ENCODE results near the gene NKX2-4.

The NKX2-4 gene

GRCh38 chr20:21355981-21356380, 41.3 kb downstream of the NKX2-4 start:
- Histone ChIP-seq H3K27ac (ENCODE audit: insufficient read depth in 1 of 2, low read depth in 1 of 2, low read length in 2 of 2, poor library complexity in 1 of 2, severe bottlenecking in 2 of 2) (no peak overlapping the region), H3K4me1 (ENCODE audit: control extremely low read depth in 1 of 4, control insufficient read depth in 4 of 4, insufficient read depth in 4 of 4, low read length in 3 of 4) (peaks cover 0 to 9% (median 2%) of the 10 kb centered on the region in 4 experiments), H3K4me3 (ENCODE audit: control insufficient read depth in 1 of 7, extremely low read depth in 1 of 7, insufficient read depth in 4 of 7, low read depth in 2 of 7, low read length in 6 of 7) (no peak overlapping the region), H3K27me3 (replicated peaks in 2 of 5; ENCODE audit: control insufficient read depth in 4 of 5, insufficient read depth in 5 of 5, low read length in 4 of 5) (no peaks in the 10 kb centered on the region), H3K9me3 (ENCODE audit: control extremely low read depth in 1 of 5, control insufficient read depth in 4 of 5, insufficient read depth in 2 of 5, low read depth in 1 of 5, low read length in 4 of 5) (no peaks in the 10 kb centered on the region), H3K36me3 (ENCODE audit: control insufficient read depth in 4 of 4, insufficient read depth in 4 of 4, low read length in 3 of 4) (peaks cover 18 to 60% (median 37%) of the 10 kb centered on the region in 4 experiments)
- no peak for DNase-seq
- POLR2A ChIA-PET, result no interaction called here
- no CpG with 5 or more reads among the region's 1 CpG for WGBS (ENCODE audit: insufficient coverage)
- CTCF ChIA-PET, result no interaction called here

DNA sequence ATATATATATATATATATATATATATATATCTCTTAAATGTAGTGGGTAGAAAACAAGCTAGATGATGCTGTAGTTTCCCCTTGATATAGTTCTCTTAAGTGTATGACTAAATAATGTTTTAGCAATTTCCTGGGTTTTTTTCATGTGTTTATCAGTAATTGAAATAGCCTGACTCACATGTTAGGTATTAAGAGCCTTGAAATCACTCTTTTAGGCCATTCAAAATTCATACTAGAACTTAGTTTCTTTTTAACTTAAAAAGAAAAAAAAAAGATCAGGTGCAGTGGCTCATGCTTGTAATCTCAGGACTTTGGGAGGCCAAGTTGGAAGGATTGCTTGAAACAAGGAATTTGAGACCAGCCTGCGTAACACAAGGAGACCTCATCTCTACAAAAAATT, 44.1 kb downstream of the NKX2-4 start:
- no peak overlapping the region for H3K4me3 ChIP-seq (ENCODE audit: control insufficient read depth in 1 of 7, extremely low read depth in 1 of 7, insufficient read depth in 4 of 7, low read depth in 2 of 7, low read length in 6 of 7)
- POLR2A ChIA-PET, result interaction anchor here (0.7 kb wide), 1 partner anchor 9 kb away, joined by 4 read pairs; no protein-coding TSS in a partner anchor
- H3K27me3 ChIP-seq (replicated peaks in 2 of 5; ENCODE audit: control insufficient read depth in 4 of 5, insufficient read depth in 5 of 5, low read length in 4 of 5), result no peaks in the 10 kb centered on the region
- no peak overlapping the region for H3K27ac ChIP-seq (ENCODE audit: insufficient read depth in 1 of 2, low read depth in 1 of 2, low read length in 2 of 2, poor library complexity in 1 of 2, severe bottlenecking in 2 of 2)
- H3K9me3 ChIP-seq (ENCODE audit: control extremely low read depth in 1 of 5, control insufficient read depth in 4 of 5, insufficient read depth in 2 of 5, low read depth in 1 of 5, low read length in 4 of 5), result no peaks in the 10 kb centered on the region
- H3K4me1 ChIP-seq (ENCODE audit: control extremely low read depth in 1 of 4, control insufficient read depth in 4 of 4, insufficient read depth in 4 of 4, low read length in 3 of 4), result no peaks in the 10 kb centered on the region
- H3K36me3 ChIP-seq (ENCODE audit: control insufficient read depth in 4 of 4, insufficient read depth in 4 of 4, low read length in 3 of 4), result peaks cover 13 to 61% (median 41%) of the 10 kb centered on the region in 4 experiments
- no peak for DNase-seq
- 100% methylated on average over 1 of the region's 1 CpG for WGBS (ENCODE audit: insufficient coverage)
- CTCF ChIA-PET, result interaction anchor here (1.5 to 2.4 kb wide), 3 partner anchors 18 to 117 kb away, joined by 5 to 8 read pairs (median 6); no protein-coding TSS in a partner anchor

GRCh38 chr20:21352703-21353102, 44.6 kb downstream of the NKX2-4 start:
- Histone ChIP-seq H3K27ac (ENCODE audit: insufficient read depth in 1 of 2, low read depth in 1 of 2, low read length in 2 of 2, poor library complexity in 1 of 2, severe bottlenecking in 2 of 2) (no peak overlapping the region), H3K27me3 (replicated peaks in 2 of 5; ENCODE audit: control insufficient read depth in 4 of 5, insufficient read depth in 5 of 5, low read length in 4 of 5) (no peaks in the 10 kb centered on the region), H3K4me1 (ENCODE audit: control extremely low read depth in 1 of 4, control insufficient read depth in 4 of 4, insufficient read depth in 4 of 4, low read length in 3 of 4) (no peaks in the 10 kb centered on the region), H3K4me3 (ENCODE audit: control insufficient read depth in 1 of 7, extremely low read depth in 1 of 7, insufficient read depth in 4 of 7, low read depth in 2 of 7, low read length in 6 of 7) (no peak overlapping the region), H3K9me3 (ENCODE audit: control extremely low read depth in 1 of 5, control insufficient read depth in 4 of 5, insufficient read depth in 2 of 5, low read depth in 1 of 5, low read length in 4 of 5) (no peaks in the 10 kb centered on the region), H3K36me3 (ENCODE audit: control insufficient read depth in 4 of 4, insufficient read depth in 4 of 4, low read length in 3 of 4) (peaks cover 13 to 60% (median 41%) of the 10 kb centered on the region in 4 experiments)
- POLR2A ChIA-PET, result interaction anchor here (0.6 kb wide), 1 partner anchor 12 kb away, joined by 3 read pairs; no protein-coding TSS in a partner anchor
- peak in 2 of 3 donors; percentile 3 to 7 for DNase-seq
- CTCF ChIA-PET, result interaction anchor here (1.5 to 2.4 kb wide), 3 partner anchors 17 to 116 kb away, joined by 5 to 8 read pairs (median 6); no protein-coding TSS in a partner anchor

Data from common myeloid progenitor, CD34-positive (primary cell).